ENCODE data around the gene DNASE2. TPM values are rescaled to one million over a fixed set of nuclear protein-coding genes. Genes with fewer than 3 reads are reported as not detected.
A peak's percentile ranks its signal among the peaks of the same experiment; 100 is the strongest.

DNASE2 gene
- total RNA-seq, 2 experiments from 2014 or later: 10.4 to 11.1 TPM

- H3K4me1 ChIP-seq (ENCODE audit: insufficient read depth, low read length): peaks cover 9% of the 10 kb centered on the region
- H3K36me3 Mint-ChIP-seq (ENCODE audit: low read depth): peaks cover 69% of the 10 kb centered on the region
- no peaks in the 10 kb centered on the region for H3K27me3 ChIP-seq (ENCODE audit: control insufficient read depth in 1 of 2, insufficient read depth in 2 of 2, low read length in 2 of 2)
- H3K36me3 ChIP-seq (ENCODE audit: insufficient read depth, low read length): peaks cover 61% of the 10 kb centered on the region
- no peak overlapping the region for H3K4me3 ChIP-seq (ENCODE audit: low read length)
- peaks cover 9% of the 10 kb centered on the region for H3K4me1 Mint-ChIP-seq (ENCODE audit: low read depth)
- TF ChIP-seq CTCF (IDR thresholded peaks at IDR 0.05): no peak
- no peaks in the 10 kb centered on the region for H3K9me3 Mint-ChIP-seq
- ATAC-seq (ENCODE audit: poor library complexity) (no peak), DNase-seq (no peak)
- H3K27me3 Mint-ChIP-seq: no peaks in the 10 kb centered on the region
- intact Hi-C loops (cut with DNase I, micrococcal nuclease): no loop called here
- H3K4me3 Mint-ChIP-seq: no peak overlapping the region
- ChIA-PET POLR2A (interaction anchor here (1.0 kb wide), 1 partner anchor 37 kb away, joined by 3 read pairs; the partner anchor contains the start of gene FARSA), CTCF (no interaction called here)
- no peak overlapping the region for H3K27ac Mint-ChIP-seq
- H3K27ac ChIP-seq (ENCODE audit: low read depth in 1 of 2, low read length in 2 of 2): no peak overlapping the region
- H3K9me3 ChIP-seq (ENCODE audit: control insufficient read depth in 1 of 2, insufficient read depth in 1 of 2, low read length in 2 of 2): no peaks in the 10 kb centered on the region
Observed at GRCh38 chr19:12896460-12896859, 15.2 kb upstream of the DNASE2 start.

- no peaks in the 10 kb centered on the region for H3K9me3 Mint-ChIP-seq
- no peak for ATAC-seq (ENCODE audit: poor library complexity)
Observed at GRCh38 chr19:12893582-12893981, 12.3 kb upstream of the DNASE2 start.

GRCh38 chr19:12891553-12892021, 10.3 kb upstream of the DNASE2 start:
- CTCF ChIA-PET: interaction anchor here (0.7 to 2.6 kb wide), 5 partner anchors 28 to 170 kb away, joined by 3 to 17 read pairs (median 4); partner anchors contain the start of gene SYCE2
- peak in 1 of 14 experiments; percentile 47 for DNase-seq
- POLR2A ChIA-PET: interaction anchor here (0.6 to 2.6 kb wide), 25 partner anchors 7 to 896 kb away, joined by 3 to 47 read pairs (median 5); partner anchors contain the start of genes CALR, DNASE2, FARSA and GADD45GIP1

More at GRCh38 chr19:12893582-12893981, 12.3 kb upstream of the DNASE2 start:
- Histone ChIP-seq H3K27me3 (ENCODE audit: control insufficient read depth in 1 of 2, insufficient read depth in 2 of 2, low read length in 2 of 2) (no peaks in the 10 kb centered on the region), H3K27ac (ENCODE audit: low read depth in 1 of 2, low read length in 2 of 2) (no peak overlapping the region), H3K9me3 (ENCODE audit: control insufficient read depth in 1 of 2, insufficient read depth in 1 of 2, low read length in 2 of 2) (no peaks in the 10 kb centered on the region), H3K36me3 (ENCODE audit: insufficient read depth, low read length) (peaks cover 48% of the 10 kb centered on the region), H3K4me1 (ENCODE audit: insufficient read depth, low read length) (peaks cover 22% of the 10 kb centered on the region), H3K4me3 (ENCODE audit: low read length) (no peak overlapping the region)
- Mint-ChIP-seq H3K27me3 (no peaks in the 10 kb centered on the region), H3K4me1 (ENCODE audit: low read depth) (peaks cover 26% of the 10 kb centered on the region), H3K27ac (peak overlapping the region; percentile 17), H3K36me3 (ENCODE audit: low read depth) (peaks cover 59% of the 10 kb centered on the region), H3K4me3 (peak overlapping the region; percentile 80)
- ChIA-PET CTCF (no interaction called here), POLR2A (no interaction called here)
- TF ChIP-seq CTCF (IDR thresholded peaks at IDR 0.05): no peak
- no peak for DNase-seq
- intact Hi-C loops (cut with DNase I, micrococcal nuclease): loop anchor here in 1 of 2 experiments (2.0 kb wide), 1 partner anchor 19 kb away; no protein-coding TSS in a partner anchor

More at GRCh38 chr19:12891553-12892021, 10.3 kb upstream of the DNASE2 start:
- peak overlapping the region; percentile 67 to 68 for H3K27ac ChIP-seq (ENCODE audit: low read depth in 1 of 2, low read length in 2 of 2)
- intact Hi-C loops (cut with DNase I, micrococcal nuclease): loop anchor here (1.0 to 2.0 kb wide), 5 partner anchors 21 to 65 kb away; partner anchors contain the start of genes CALR (in 2 of the 2), FARSA (in 1 of the 2), GADD45GIP1 (in 1 of the 2) and SYCE2 (in 1 of the 2)
- peak overlapping the region; percentile 89 for H3K4me3 ChIP-seq (ENCODE audit: low read length)
- TF ChIP-seq CTCF (IDR thresholded peaks at IDR 0.05): no peak
- H3K4me3 Mint-ChIP-seq: peak overlapping the region; percentile 96
- peaks cover 22% of the 10 kb centered on the region for H3K4me1 ChIP-seq (ENCODE audit: insufficient read depth, low read length)
- peak overlapping the region; percentile 90 for H3K27ac Mint-ChIP-seq
- no peaks in the 10 kb centered on the region for H3K27me3 Mint-ChIP-seq
- ATAC-seq (ENCODE audit: poor library complexity): no peak
- H3K9me3 Mint-ChIP-seq: no peaks in the 10 kb centered on the region
- peaks cover 27% of the 10 kb centered on the region for H3K4me1 Mint-ChIP-seq (ENCODE audit: low read depth)
- H3K9me3 ChIP-seq (ENCODE audit: control insufficient read depth in 1 of 2, insufficient read depth in 1 of 2, low read length in 2 of 2): no peaks in the 10 kb centered on the region
- peaks cover 30% of the 10 kb centered on the region for H3K36me3 ChIP-seq (ENCODE audit: insufficient read depth, low read length)
- no peaks in the 10 kb centered on the region for H3K27me3 ChIP-seq (ENCODE audit: control insufficient read depth in 1 of 2, insufficient read depth in 2 of 2, low read length in 2 of 2)
- H3K36me3 Mint-ChIP-seq (ENCODE audit: low read depth): peaks cover 43% of the 10 kb centered on the region
